RWPE1 (cell line): ENCODE measurements around the gene SYNCRIP.

ENCODE experiments used
- CTCF ChIA-PET: fragments of 350-600 bp; sonication (Branson Sonifier 250); formaldehyde crosslinking; extraction: SDS; loops from one replicate; lab custom pipeline; 2021; lab: Yijun Ruan, JAX
- POLR2A ChIA-PET: fragments of 400-600 bp; formaldehyde crosslinking; extraction: SDS; loops from one replicate; lab custom pipeline; 2020; ENCODE audit warnings: antibody characterized with exemption; ENCODE audit not compliant: low non-redundant PET; lab: Yijun Ruan, JAX
- DNase-seq: peaks from one replicate; pipeline ENCODE4 v3.0.0; 2012; ENCODE audit warnings: low spot score
- H3K27ac ChIP-seq: fragments of 450-650 bp; 2 replicates; pipeline ENCODE4 v1.5.1; 2017
- CTCF ChIP-seq: fragments of 450-650 bp; conservative IDR thresholded peaks from 2 replicates; pipeline ENCODE4 v1.5.1; 2017; ENCODE audit warnings: low read depth, mild to moderate bottlenecking

The SYNCRIP gene

GRCh38 chr6:85680388-85680787 lies 37.7 kb upstream of the SYNCRIP start:
- H3K27ac ChIP-seq = no peak overlapping the region
- no peak for DNase-seq
- TF ChIP-seq CTCF = no peak
- ChIA-PET CTCF (no interaction called here), POLR2A (no interaction called here)

- ChIA-PET POLR2A (interaction anchor here (0.6 to 1.9 kb wide), 3 partner anchors 34 to 40 kb away, joined by 3 to 37 read pairs (median 5); partner anchors contain the start of gene SYNCRIP), CTCF (no interaction called here)
- no peak for TF ChIP-seq CTCF
- no peak for DNase-seq
- H3K27ac ChIP-seq = peak overlapping the region; percentile 99
These were observed 36.9 kb upstream of the SYNCRIP start for GRCh38 chr6:85679445-85680123.

GRCh38 chr6:85678602-85679444 lies 36.1 kb upstream of the SYNCRIP start:
- ChIA-PET CTCF (no interaction called here), POLR2A (interaction anchor here (0.6 to 1.9 kb wide), 7 partner anchors 9 to 324 kb away, joined by 3 to 37 read pairs (median 4); partner anchors contain the start of gene SYNCRIP)
- H3K27ac ChIP-seq = peak overlapping the region; percentile 99
- DNase-seq = peak; percentile 95
- no peak for TF ChIP-seq CTCF

GRCh38 chr6:85678026-85678601 lies 35.4 kb upstream of the SYNCRIP start:
- ChIA-PET POLR2A (interaction anchor here (0.5 to 1.9 kb wide), 8 partner anchors 16 to 324 kb away, joined by 3 to 37 read pairs (median 4); partner anchors contain the start of gene SYNCRIP), CTCF (interaction anchor here (0.6 kb wide), 1 partner anchor 1150 kb away, joined by 3 read pairs; no protein-coding TSS in a partner anchor)
- peak overlapping the region; percentile 99 for H3K27ac ChIP-seq
- DNase-seq = no peak
- TF ChIP-seq CTCF = no peak

GRCh38 chr6:85677234-85677956 lies 34.7 kb upstream of the SYNCRIP start:
- DNase-seq = no peak
- TF ChIP-seq CTCF = peak; percentile 31
- H3K27ac ChIP-seq = no peak overlapping the region
- ChIA-PET POLR2A (interaction anchor here (0.5 to 1.9 kb wide), 5 partner anchors 15 to 226 kb away, joined by 3 to 37 read pairs (median 3); partner anchors contain the start of gene SYNCRIP), CTCF (interaction anchor here (0.6 kb wide), 1 partner anchor 1149 kb away, joined by 3 read pairs; no protein-coding TSS in a partner anchor)
